WTC11 (cell line): ENCODE data around the gene CYP27C1. TPM values are rescaled to one million over a fixed set of nuclear protein-coding genes. Genes with fewer than 3 reads are reported as not detected.

Experiments
- ATAC-seq: fragments of 200-7000 bp; cut with Tn5 transposase; 2 replicates; pipeline ENCODE4 v1.10.0; 2021; ENCODE audit warnings: mild to moderate bottlenecking, moderate library complexity
- CTCF ChIA-PET: fragments of 300-600 bp; sonication (Branson Sonifier 250); formaldehyde crosslinking; loops from one replicate; lab custom pipeline; 2021; ENCODE audit warnings: antibody characterized with exemption; lab: Charles Lee
- POLR2A ChIA-PET: fragments of 350-600 bp; sonication (Branson Sonifier 250); formaldehyde crosslinking; loops from one replicate; lab custom pipeline; 2021; ENCODE audit warnings: antibody characterized with exemption; lab: Charles Lee
- DNase-seq: peaks from one replicate; pipeline ENCODE4 v3.0.0; 2021; ENCODE audit warnings: low spot score
- H3K27ac Mint-ChIP-seq: 2 replicates; pipeline ENCODE4 v1.8.0; 2021; ENCODE audit warnings: mixed read lengths
- H3K27me3 Mint-ChIP-seq: 2 replicates; pipeline ENCODE4 v1.8.0; 2021; ENCODE audit warnings: low read depth, mild to moderate bottlenecking, moderate library complexity, mixed read lengths
- H3K36me3 Mint-ChIP-seq: 2 replicates; pipeline ENCODE4 v1.8.0; 2021; ENCODE audit warnings: mixed read lengths
- H3K4me1 Mint-ChIP-seq: 2 replicates; pipeline ENCODE4 v1.8.0; 2022; ENCODE audit warnings: mixed read lengths
- H3K4me3 Mint-ChIP-seq: 2 replicates; pipeline ENCODE4 v1.8.0; 2021; ENCODE audit warnings: mild to moderate bottlenecking, moderate library complexity, mixed read lengths
- H3K9me3 Mint-ChIP-seq: 2 replicates; pipeline ENCODE4 v1.8.0; 2021; ENCODE audit warnings: mixed read lengths
- ATF1 ChIP-seq: sonication (generic); formaldehyde crosslinking; IDR thresholded peaks from 2 replicates; pipeline ENCODE4 v1.8.1; 2023; ENCODE audit warnings: mild to moderate bottlenecking, moderate library complexity, missing genetic modification reagents
- ETV6 ChIP-seq: sonication (generic); formaldehyde crosslinking; IDR thresholded peaks from 2 replicates; pipeline ENCODE4 v1.8.1; 2022; ENCODE audit warnings: mild to moderate bottlenecking, missing genetic modification reagents
- HMGA2 ChIP-seq: fragments of 250-450 bp; sonication (Bioruptor Pico); IDR thresholded peaks from 2 replicates; pipeline ENCODE4 v1.4.0; 2021; ENCODE audit warnings: mild to moderate bottlenecking, moderate library complexity
- JAZF1 ChIP-seq: fragments of 250-450 bp; sonication (Bioruptor Pico); IDR thresholded peaks from 2 replicates; pipeline ENCODE4 v1.9.0; 2021; ENCODE audit warnings: moderate library complexity, mild to moderate bottlenecking, inconsistent platforms
- NFYB ChIP-seq: sonication (generic); formaldehyde crosslinking; conservative IDR thresholded peaks from 2 replicates; pipeline ENCODE4 v1.8.0; 2022; ENCODE audit warnings: low read depth, missing genetic modification reagents
- NR3C1 ChIP-seq: sonication (generic); formaldehyde crosslinking; conservative IDR thresholded peaks from 2 replicates; pipeline ENCODE4 v1.8.1; 2023; ENCODE audit warnings: low read depth, mild to moderate bottlenecking, missing genetic modification reagents
- OVOL2 ChIP-seq: fragments of 250-450 bp; sonication (Bioruptor Pico); IDR thresholded peaks from 2 replicates; pipeline ENCODE4 v1.9.0; 2021; ENCODE audit warnings: mild to moderate bottlenecking, borderline replicate concordance
- RELA ChIP-seq: sonication (generic); formaldehyde crosslinking; IDR thresholded peaks from 2 replicates; pipeline ENCODE4 v1.8.1; 2022; ENCODE audit warnings: missing genetic modification reagents, mild to moderate bottlenecking, borderline replicate concordance
- SMAD3 ChIP-seq: sonication (generic); formaldehyde crosslinking; IDR thresholded peaks from 2 replicates; pipeline ENCODE4 v1.8.0; 2022; ENCODE audit warnings: missing genetic modification reagents, mild to moderate bottlenecking, borderline replicate concordance
- SMAD4 ChIP-seq: sonication (generic); formaldehyde crosslinking; IDR thresholded peaks from 2 replicates; pipeline ENCODE4 v1.8.0; 2022; ENCODE audit warnings: mild to moderate bottlenecking, missing genetic modification reagents
- SOX15 ChIP-seq: fragments of 250-450 bp; sonication (Bioruptor Pico); IDR thresholded peaks from 2 replicates; pipeline ENCODE4 v1.9.0; 2021; ENCODE audit warnings: mild to moderate bottlenecking
- SP1 ChIP-seq: sonication (generic); formaldehyde crosslinking; conservative IDR thresholded peaks from 2 replicates; pipeline ENCODE4 v1.8.1; 2022; ENCODE audit warnings: missing genetic modification reagents
- ZNF219 ChIP-seq: sonication (generic); formaldehyde crosslinking; IDR thresholded peaks from 2 replicates; pipeline ENCODE4 v1.8.0; 2023; ENCODE audit warnings: missing genetic modification reagents, mild to moderate bottlenecking, borderline replicate concordance
- ZNF317 ChIP-seq: sonication (generic); formaldehyde crosslinking; IDR thresholded peaks from 2 replicates; pipeline ENCODE4 v1.8.1; 2023; ENCODE audit warnings: low read depth, mild to moderate bottlenecking, moderate library complexity, missing genetic modification reagents, borderline replicate concordance
- total RNA-seq: library from RNA; stranded (reverse); gene quantifications from 3 replicates; pipeline ENCODE4 v1.2.3, GENCODE V29; 2021
- TF ChIP-seq, protein P1 (sequence below): fragments of 200-600 bp; IDR thresholded peaks from 2 replicates; pipeline ENCODE4 v1.8.0; 2022; ENCODE audit warnings: antibody characterized with exemption
- TF ChIP-seq, protein P2 (sequence below): sonication (generic); formaldehyde crosslinking; IDR thresholded peaks from 2 replicates; pipeline ENCODE4 v1.8.0; 2023; ENCODE audit warnings: missing genetic modification reagents, mild to moderate bottlenecking, borderline replicate concordance
- TF ChIP-seq, protein P3 (sequence below): sonication (generic); formaldehyde crosslinking; IDR thresholded peaks from 2 replicates; pipeline ENCODE4 v1.8.1; 2023; ENCODE audit warnings: mild to moderate bottlenecking, missing genetic modification reagents, moderate library complexity
- TF ChIP-seq, protein P4 (sequence below): sonication (generic); formaldehyde crosslinking; IDR thresholded peaks from 2 replicates; pipeline ENCODE4 v1.8.1; 2022; ENCODE audit warnings: missing genetic modification reagents, borderline replicate concordance
- TF ChIP-seq, protein P5 (sequence below): fragments of 250-450 bp; sonication (Bioruptor Pico); IDR thresholded peaks from 2 replicates; pipeline ENCODE4 v1.8.0; 2021; ENCODE audit warnings: mild to moderate bottlenecking
- TF ChIP-seq, protein P6 (sequence below): sonication (generic); formaldehyde crosslinking; IDR thresholded peaks from 2 replicates; pipeline ENCODE4 v1.8.0; 2022; ENCODE audit warnings: mild to moderate bottlenecking, missing genetic modification reagents
- TF ChIP-seq, protein P7 (sequence below): sonication (generic); formaldehyde crosslinking; conservative IDR thresholded peaks from 2 replicates; pipeline ENCODE4 v1.8.1; 2023; ENCODE audit warnings: mild to moderate bottlenecking, low read depth, missing genetic modification reagents, moderate library complexity
- TF ChIP-seq, protein P8 (sequence below): sonication (generic); formaldehyde crosslinking; IDR thresholded peaks from 2 replicates; pipeline ENCODE4 v1.8.0; 2022; ENCODE audit warnings: mild to moderate bottlenecking, missing genetic modification reagents

CYP27C1 gene
- total RNA-seq, 1 experiment from 2014 or later, result 2.4 TPM

DNA sequence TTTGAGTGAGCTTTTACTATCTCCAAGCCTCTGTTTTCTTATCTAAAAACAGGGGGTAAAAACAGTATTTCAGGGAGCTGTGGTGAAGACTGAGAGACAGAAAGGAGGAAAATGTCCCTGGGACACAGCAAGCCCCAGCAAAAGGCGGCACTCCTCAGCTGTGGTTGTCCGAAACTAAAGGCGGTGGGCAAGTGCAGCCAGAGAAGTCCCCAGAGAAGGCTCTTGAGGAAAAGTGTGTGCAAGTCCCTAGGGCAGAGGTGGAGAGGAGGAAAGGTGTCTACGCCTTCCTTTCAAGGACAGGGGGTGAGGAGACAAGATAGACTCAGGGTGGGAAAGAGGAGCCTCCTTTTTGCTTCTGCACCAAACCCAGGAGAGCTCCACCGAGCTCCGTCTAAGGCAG, 45.5 kb downstream of the CYP27C1 start:
- ATAC-seq, result no peak

DNA sequence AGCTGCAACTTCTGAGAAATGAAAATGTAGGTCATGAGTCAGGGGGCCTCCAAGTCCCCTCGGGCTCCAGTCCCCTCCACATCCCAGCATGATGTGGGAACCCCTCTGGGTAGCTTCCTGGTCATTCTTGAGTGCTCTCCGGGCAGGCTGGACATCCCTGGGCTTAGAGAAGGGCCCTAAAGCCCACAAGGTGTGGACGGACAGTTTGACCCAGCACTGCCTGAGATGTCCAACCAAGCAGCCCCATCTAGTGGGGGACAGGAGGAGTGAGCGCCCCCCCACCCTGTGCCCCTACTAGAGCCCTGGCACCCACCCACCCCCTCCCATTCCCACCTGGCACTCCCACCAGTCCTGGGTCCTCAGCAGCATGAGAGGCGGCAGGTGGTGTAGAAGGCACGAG, 46.0 kb downstream of the CYP27C1 start:
- H3K4me3 Mint-ChIP-seq, result no peak overlapping the region
- H3K27ac Mint-ChIP-seq, result no peak overlapping the region
- ChIA-PET POLR2A (no interaction called here), CTCF (interaction anchor here (0.6 to 3.8 kb wide), 6 partner anchors 14 to 124 kb away, joined by 3 to 34 read pairs (median 3); no protein-coding TSS in a partner anchor)
- peaks cover 6% of the 10 kb centered on the region; the same call in 1 of the 2 replicates for H3K36me3 Mint-ChIP-seq
- H3K9me3 Mint-ChIP-seq, result peaks cover 6% of the 10 kb centered on the region
- ATAC-seq, result peak; percentile 65
- H3K4me1 Mint-ChIP-seq, result peaks cover 13% of the 10 kb centered on the region
- H3K27me3 Mint-ChIP-seq, result no peaks in the 10 kb centered on the region; the same call in 1 of the 2 replicates
- DNase-seq, result peak; percentile 43
- TF ChIP-seq, protein P1, sequence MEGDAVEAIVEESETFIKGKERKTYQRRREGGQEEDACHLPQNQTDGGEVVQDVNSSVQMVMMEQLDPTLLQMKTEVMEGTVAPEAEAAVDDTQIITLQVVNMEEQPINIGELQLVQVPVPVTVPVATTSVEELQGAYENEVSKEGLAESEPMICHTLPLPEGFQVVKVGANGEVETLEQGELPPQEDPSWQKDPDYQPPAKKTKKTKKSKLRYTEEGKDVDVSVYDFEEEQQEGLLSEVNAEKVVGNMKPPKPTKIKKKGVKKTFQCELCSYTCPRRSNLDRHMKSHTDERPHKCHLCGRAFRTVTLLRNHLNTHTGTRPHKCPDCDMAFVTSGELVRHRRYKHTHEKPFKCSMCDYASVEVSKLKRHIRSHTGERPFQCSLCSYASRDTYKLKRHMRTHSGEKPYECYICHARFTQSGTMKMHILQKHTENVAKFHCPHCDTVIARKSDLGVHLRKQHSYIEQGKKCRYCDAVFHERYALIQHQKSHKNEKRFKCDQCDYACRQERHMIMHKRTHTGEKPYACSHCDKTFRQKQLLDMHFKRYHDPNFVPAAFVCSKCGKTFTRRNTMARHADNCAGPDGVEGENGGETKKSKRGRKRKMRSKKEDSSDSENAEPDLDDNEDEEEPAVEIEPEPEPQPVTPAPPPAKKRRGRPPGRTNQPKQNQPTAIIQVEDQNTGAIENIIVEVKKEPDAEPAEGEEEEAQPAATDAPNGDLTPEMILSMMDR, result no peak
- TF ChIP-seq, protein P2, sequence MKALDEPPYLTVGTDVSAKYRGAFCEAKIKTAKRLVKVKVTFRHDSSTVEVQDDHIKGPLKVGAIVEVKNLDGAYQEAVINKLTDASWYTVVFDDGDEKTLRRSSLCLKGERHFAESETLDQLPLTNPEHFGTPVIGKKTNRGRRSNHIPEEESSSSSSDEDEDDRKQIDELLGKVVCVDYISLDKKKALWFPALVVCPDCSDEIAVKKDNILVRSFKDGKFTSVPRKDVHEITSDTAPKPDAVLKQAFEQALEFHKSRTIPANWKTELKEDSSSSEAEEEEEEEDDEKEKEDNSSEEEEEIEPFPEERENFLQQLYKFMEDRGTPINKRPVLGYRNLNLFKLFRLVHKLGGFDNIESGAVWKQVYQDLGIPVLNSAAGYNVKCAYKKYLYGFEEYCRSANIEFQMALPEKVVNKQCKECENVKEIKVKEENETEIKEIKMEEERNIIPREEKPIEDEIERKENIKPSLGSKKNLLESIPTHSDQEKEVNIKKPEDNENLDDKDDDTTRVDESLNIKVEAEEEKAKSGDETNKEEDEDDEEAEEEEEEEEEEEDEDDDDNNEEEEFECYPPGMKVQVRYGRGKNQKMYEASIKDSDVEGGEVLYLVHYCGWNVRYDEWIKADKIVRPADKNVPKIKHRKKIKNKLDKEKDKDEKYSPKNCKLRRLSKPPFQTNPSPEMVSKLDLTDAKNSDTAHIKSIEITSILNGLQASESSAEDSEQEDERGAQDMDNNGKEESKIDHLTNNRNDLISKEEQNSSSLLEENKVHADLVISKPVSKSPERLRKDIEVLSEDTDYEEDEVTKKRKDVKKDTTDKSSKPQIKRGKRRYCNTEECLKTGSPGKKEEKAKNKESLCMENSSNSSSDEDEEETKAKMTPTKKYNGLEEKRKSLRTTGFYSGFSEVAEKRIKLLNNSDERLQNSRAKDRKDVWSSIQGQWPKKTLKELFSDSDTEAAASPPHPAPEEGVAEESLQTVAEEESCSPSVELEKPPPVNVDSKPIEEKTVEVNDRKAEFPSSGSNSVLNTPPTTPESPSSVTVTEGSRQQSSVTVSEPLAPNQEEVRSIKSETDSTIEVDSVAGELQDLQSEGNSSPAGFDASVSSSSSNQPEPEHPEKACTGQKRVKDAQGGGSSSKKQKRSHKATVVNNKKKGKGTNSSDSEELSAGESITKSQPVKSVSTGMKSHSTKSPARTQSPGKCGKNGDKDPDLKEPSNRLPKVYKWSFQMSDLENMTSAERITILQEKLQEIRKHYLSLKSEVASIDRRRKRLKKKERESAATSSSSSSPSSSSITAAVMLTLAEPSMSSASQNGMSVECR, result no peak

More for the DNA sequence above, 45.5 kb downstream of the CYP27C1 start:
- H3K36me3 Mint-ChIP-seq, result peaks cover 8% of the 10 kb centered on the region; the same call in 1 of the 2 replicates
- TF ChIP-seq SMAD4 (CRISPR knock-in tag) (no peak), NR3C1 (CRISPR knock-in tag) (no peak), SP1 (CRISPR knock-in tag) (no peak), SOX15 (no peak), SMAD3 (CRISPR knock-in tag) (no peak), ZNF317 (CRISPR knock-in tag) (no peak), JAZF1 (no peak), ZNF219 (CRISPR knock-in tag) (no peak), ETV6 (no peak), ATF1 (CRISPR knock-in tag) (no peak), OVOL2 (CRISPR knock-in tag) (no peak), HMGA2 (CRISPR knock-in tag) (no peak), RELA (CRISPR knock-in tag) (no peak), NFYB (CRISPR knock-in tag) (no peak)
- TF ChIP-seq, protein P3, sequence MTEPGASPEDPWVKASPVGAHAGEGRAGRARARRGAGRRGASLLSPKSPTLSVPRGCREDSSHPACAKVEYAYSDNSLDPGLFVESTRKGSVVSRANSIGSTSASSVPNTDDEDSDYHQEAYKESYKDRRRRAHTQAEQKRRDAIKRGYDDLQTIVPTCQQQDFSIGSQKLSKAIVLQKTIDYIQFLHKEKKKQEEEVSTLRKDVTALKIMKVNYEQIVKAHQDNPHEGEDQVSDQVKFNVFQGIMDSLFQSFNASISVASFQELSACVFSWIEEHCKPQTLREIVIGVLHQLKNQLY, result no peak
- TF ChIP-seq, protein P4, sequence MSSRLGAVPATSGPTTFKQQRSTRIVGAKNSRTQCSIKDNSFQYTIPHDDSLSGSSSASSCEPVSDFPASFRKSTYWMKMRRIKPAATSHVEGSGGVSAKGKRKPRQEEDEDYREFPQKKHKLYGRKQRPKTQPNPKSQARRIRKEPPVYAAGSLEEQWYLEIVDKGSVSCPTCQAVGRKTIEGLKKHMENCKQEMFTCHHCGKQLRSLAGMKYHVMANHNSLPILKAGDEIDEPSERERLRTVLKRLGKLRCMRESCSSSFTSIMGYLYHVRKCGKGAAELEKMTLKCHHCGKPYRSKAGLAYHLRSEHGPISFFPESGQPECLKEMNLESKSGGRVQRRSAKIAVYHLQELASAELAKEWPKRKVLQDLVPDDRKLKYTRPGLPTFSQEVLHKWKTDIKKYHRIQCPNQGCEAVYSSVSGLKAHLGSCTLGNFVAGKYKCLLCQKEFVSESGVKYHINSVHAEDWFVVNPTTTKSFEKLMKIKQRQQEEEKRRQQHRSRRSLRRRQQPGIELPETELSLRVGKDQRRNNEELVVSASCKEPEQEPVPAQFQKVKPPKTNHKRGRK, result no peak
- TF ChIP-seq, protein P5, sequence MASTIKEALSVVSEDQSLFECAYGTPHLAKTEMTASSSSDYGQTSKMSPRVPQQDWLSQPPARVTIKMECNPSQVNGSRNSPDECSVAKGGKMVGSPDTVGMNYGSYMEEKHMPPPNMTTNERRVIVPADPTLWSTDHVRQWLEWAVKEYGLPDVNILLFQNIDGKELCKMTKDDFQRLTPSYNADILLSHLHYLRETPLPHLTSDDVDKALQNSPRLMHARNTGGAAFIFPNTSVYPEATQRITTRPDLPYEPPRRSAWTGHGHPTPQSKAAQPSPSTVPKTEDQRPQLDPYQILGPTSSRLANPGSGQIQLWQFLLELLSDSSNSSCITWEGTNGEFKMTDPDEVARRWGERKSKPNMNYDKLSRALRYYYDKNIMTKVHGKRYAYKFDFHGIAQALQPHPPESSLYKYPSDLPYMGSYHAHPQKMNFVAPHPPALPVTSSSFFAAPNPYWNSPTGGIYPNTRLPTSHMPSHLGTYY (CRISPR knock-in tag), result no peak
- TF ChIP-seq, protein P6, sequence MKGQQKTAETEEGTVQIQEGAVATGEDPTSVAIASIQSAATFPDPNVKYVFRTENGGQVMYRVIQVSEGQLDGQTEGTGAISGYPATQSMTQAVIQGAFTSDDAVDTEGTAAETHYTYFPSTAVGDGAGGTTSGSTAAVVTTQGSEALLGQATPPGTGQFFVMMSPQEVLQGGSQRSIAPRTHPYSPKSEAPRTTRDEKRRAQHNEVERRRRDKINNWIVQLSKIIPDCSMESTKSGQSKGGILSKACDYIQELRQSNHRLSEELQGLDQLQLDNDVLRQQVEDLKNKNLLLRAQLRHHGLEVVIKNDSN (CRISPR knock-in tag), result no peak
- TF ChIP-seq, protein P7, sequence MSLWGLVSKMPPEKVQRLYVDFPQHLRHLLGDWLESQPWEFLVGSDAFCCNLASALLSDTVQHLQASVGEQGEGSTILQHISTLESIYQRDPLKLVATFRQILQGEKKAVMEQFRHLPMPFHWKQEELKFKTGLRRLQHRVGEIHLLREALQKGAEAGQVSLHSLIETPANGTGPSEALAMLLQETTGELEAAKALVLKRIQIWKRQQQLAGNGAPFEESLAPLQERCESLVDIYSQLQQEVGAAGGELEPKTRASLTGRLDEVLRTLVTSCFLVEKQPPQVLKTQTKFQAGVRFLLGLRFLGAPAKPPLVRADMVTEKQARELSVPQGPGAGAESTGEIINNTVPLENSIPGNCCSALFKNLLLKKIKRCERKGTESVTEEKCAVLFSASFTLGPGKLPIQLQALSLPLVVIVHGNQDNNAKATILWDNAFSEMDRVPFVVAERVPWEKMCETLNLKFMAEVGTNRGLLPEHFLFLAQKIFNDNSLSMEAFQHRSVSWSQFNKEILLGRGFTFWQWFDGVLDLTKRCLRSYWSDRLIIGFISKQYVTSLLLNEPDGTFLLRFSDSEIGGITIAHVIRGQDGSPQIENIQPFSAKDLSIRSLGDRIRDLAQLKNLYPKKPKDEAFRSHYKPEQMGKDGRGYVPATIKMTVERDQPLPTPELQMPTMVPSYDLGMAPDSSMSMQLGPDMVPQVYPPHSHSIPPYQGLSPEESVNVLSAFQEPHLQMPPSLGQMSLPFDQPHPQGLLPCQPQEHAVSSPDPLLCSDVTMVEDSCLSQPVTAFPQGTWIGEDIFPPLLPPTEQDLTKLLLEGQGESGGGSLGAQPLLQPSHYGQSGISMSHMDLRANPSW (CRISPR knock-in tag), result no peak
- TF ChIP-seq, protein P8, sequence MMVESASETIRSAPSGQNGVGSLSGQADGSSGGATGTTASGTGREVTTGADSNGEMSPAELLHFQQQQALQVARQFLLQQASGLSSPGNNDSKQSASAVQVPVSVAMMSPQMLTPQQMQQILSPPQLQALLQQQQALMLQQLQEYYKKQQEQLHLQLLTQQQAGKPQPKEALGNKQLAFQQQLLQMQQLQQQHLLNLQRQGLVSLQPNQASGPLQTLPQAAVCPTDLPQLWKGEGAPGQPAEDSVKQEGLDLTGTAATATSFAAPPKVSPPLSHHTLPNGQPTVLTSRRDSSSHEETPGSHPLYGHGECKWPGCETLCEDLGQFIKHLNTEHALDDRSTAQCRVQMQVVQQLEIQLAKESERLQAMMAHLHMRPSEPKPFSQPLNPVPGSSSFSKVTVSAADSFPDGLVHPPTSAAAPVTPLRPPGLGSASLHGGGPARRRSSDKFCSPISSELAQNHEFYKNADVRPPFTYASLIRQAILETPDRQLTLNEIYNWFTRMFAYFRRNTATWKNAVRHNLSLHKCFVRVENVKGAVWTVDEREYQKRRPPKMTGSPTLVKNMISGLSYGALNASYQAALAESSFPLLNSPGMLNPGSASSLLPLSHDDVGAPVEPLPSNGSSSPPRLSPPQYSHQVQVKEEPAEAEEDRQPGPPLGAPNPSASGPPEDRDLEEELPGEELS (CRISPR knock-in tag), result no peak
- no peaks in the 10 kb centered on the region; the same call in 1 of the 2 replicates for H3K27me3 Mint-ChIP-seq
- CTCF ChIA-PET, result interaction anchor here (1.0 to 3.8 kb wide), 6 partner anchors 9 to 125 kb away, joined by 3 to 34 read pairs (median 4); no protein-coding TSS in a partner anchor
- no peak overlapping the region for H3K27ac Mint-ChIP-seq
- POLR2A ChIA-PET, result no interaction called here
- no peak for DNase-seq
- no peak overlapping the region for H3K4me3 Mint-ChIP-seq
- peaks cover 11% of the 10 kb centered on the region for H3K9me3 Mint-ChIP-seq
- peaks cover 13% of the 10 kb centered on the region for H3K4me1 Mint-ChIP-seq
